GM10266 (cell line): ENCODE data around the gene RNGTT.

Experiments used
- DNase-seq: peaks from one replicate; pipeline ENCODE4 v3.0.0; 2012; ENCODE audit errors: extremely low spot score
- TF ChIP-seq, protein P1 (sequence below): IDR thresholded peaks from 2 replicates; pipeline ENCODE4 v1.5.1; 2012; ENCODE audit warnings: mild to moderate bottlenecking, low read depth; ENCODE audit not compliant: control insufficient read depth, insufficient read depth; ENCODE audit errors: missing control alignments

Gene RNGTT

DNA sequence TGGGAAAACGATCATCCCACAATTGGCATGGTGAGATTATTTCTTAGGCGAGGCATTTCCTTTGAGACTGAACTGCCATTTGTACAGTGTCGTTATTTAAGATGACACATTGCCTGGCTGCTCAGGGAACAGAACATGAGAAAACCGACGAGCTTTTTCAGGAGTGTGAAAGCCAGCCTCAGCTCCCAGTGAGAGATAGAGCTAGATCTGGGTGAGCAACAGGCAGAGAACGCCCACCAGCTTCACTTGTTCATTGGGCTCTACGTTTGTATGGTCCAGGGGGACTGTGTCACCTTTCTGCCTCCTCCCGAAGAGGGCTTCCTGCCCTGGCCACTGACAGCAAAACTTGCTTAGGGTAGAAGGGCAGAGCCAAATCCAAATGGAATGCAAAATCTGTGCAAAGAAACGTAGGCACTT, 378.1 kb downstream of the RNGTT start:
- no peak for DNase-seq
- TF ChIP-seq, protein P1, sequence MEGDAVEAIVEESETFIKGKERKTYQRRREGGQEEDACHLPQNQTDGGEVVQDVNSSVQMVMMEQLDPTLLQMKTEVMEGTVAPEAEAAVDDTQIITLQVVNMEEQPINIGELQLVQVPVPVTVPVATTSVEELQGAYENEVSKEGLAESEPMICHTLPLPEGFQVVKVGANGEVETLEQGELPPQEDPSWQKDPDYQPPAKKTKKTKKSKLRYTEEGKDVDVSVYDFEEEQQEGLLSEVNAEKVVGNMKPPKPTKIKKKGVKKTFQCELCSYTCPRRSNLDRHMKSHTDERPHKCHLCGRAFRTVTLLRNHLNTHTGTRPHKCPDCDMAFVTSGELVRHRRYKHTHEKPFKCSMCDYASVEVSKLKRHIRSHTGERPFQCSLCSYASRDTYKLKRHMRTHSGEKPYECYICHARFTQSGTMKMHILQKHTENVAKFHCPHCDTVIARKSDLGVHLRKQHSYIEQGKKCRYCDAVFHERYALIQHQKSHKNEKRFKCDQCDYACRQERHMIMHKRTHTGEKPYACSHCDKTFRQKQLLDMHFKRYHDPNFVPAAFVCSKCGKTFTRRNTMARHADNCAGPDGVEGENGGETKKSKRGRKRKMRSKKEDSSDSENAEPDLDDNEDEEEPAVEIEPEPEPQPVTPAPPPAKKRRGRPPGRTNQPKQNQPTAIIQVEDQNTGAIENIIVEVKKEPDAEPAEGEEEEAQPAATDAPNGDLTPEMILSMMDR, result no peak

GRCh38 chr6:88584581-88585275, 378.7 kb downstream of the RNGTT start:
- TF ChIP-seq, protein P1, result no peak
- no peak for DNase-seq

- TF ChIP-seq, protein P1, result no peak
- DNase-seq, result no peak
These were observed 386.0 kb downstream of the RNGTT start for GRCh38 chr6:88577461-88577860.

- TF ChIP-seq, protein P1, result no peak
- DNase-seq, result no peak
These were observed 387.9 kb downstream of the RNGTT start for GRCh38 chr6:88575536-88575935.

DNA sequence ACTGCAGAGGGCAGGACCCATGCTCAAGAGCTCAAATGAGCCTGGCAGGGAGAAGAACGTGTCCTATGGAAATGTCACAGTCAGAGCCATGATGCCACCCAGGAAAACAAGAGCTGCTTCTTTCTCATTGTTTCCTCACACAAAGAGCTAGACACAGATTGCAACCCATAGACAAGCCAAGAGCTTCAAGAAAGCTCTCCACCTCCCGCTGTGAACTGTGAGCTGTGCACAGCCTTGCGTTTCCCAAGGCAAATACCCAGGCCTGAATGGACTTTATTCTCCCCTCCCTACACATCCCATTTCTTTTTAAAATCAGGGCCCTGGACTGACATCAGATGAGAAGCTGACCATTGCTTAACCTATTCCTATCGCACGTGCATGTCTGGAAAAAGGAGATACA, 388.8 kb downstream of the RNGTT start:
- no peak for DNase-seq
- TF ChIP-seq, protein P1, result no peak

DNA sequence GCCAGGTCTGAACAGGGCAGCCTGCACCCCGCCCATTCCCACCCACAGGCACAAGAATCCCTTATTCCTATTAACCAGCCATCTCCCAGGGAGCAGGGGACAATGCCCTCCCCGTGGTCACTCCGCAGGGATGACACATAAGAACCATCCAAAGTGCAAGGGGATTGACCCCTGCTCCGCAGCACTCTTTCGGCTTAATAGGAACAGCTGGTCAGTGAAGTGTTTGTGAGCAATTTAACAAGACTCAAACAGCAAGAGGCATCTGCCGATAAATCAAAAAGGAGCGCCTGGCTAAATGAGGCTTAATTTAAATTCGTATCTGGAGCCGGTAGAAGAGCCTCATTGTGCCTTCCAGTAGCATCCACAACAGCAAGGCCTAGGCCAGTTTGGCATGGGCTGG, 389.4 kb downstream of the RNGTT start:
- TF ChIP-seq, protein P1, result no peak
- DNase-seq, result no peak

- DNase-seq, result no peak
- TF ChIP-seq, protein P1, result no peak
These were observed 389.9 kb downstream of the RNGTT start for GRCh38 chr6:88573561-88573960.
